Measurements from ENCODE around the gene POLRMT.
A peak's percentile ranks its signal among the peaks of the same experiment; 100 is the strongest.

The POLRMT gene

GRCh38 chr19:581399-582111 lies 51.8 kb downstream of the POLRMT start:
- no peak for DNase-seq (ENCODE audit: extremely low read depth in 1 of 2, low read depth in 1 of 2)

DNA sequence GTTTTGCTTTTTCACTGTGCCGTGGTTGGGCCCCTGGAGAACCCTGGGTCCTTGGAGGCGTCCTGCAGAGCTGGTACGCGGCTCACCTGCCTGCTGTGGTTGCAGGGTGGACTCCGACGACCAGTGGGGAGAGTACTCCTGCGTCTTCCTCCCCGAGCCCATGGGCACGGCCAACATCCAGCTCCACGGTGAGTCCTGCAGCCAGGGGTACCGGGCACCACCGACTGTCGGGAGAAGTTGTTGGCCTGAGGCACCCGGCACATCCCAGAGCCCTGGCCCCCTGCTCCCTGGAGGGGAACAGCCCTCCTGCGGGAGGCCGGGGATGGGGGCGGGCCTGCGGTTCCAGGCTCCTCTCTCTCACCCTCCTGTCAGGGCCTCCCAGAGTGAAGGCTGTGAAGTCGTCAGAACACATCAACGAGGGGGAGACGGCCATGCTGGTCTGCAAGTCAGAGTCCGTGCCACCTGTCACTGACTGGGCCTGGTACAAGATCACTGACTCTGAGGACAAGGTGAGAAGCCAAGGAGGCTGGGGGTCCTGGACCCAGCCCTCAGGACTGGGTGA lies 53.0 kb downstream of the POLRMT start:
- DNase-seq (ENCODE audit: extremely low read depth in 1 of 2, low read depth in 1 of 2): no peak

- DNase-seq (ENCODE audit: extremely low read depth in 1 of 2, low read depth in 1 of 2): no peak
Observed at GRCh38 chr19:579842-580155, 53.5 kb downstream of the POLRMT start.

DNA sequence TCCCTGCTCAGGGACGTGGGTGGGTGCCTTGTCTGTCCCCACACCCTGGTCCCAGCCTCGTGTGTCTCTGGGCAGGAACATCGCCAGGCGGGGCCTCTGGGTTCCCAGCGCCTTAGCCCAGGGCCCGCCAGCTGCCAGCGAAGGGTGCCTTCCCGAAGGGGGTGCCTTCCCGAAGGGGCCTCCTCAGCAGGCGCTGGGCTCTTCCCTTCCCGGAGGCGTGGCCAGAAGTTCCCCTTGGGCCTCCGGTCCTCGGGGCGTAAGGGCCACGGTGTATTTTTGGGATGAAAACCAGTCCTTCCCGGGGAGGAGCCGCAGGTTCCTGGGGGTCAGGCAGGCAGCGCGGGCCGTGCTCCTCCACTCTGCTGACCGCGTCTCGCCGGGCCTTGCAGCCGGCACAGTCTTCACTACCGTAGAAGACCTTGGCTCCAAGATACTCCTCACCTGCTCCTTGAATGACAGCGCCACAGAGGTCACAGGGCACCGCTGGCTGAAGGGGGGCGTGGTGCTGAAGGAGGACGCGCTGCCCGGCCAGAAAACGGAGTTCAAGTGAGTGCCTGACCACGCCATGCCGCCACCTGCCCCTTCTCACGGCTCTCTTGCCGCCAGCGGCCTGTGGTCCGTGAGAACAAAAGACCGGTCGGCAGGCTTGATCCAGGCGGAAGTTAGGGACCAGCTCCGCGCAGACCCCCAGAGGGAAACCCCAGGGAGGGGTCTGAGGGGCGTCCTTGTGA lies 54.1 kb downstream of the POLRMT start:
- no peak for DNase-seq (ENCODE audit: extremely low read depth in 1 of 2, low read depth in 1 of 2)

DNA sequence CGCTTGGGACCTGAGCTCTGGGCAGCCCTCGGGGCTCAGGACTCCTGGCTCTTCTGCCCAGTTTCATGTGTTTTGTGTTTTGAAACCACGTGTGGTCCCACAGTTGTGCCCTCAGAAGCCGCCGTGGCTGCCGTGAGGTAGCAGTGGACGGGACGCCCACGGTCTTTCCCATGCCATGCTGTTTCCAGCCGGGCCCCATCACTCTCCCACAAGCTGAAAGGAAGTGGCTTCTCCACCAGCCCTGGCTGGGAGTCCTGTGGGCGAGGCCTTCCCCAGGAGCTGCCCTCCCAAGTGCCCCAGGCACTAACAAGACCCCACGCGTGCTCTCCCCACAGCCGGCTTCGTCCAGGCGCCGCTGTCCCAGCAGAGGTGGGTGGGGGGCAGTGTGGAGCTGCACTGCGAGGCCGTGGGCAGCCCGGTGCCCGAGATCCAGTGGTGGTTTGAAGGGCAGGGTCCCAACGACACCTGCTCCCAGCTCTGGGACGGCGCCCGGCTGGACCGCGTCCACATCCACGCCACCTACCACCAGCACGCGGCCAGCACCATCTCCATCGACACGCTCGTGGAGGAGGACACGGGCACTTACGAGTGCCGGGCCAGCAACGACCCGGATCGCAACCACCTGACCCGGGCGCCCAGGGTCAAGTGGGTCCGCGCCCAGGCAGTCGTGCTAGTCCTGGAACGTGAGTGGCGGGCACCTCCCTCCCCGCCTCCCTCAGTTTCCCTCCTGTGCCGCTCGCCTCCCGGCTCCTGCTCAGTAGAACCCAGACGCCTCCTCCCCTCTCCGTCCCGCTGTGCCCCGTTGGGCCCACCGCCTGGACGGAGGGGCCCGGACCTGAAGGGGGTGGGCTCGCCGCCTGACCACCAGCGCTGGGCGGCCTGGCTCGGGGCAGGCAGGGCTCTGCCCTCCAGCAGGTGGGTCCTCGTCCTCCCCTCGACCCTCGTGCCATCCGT lies 55.6 kb downstream of the POLRMT start:
- no peak for DNase-seq (ENCODE audit: extremely low read depth in 1 of 2, low read depth in 1 of 2)

DNA sequence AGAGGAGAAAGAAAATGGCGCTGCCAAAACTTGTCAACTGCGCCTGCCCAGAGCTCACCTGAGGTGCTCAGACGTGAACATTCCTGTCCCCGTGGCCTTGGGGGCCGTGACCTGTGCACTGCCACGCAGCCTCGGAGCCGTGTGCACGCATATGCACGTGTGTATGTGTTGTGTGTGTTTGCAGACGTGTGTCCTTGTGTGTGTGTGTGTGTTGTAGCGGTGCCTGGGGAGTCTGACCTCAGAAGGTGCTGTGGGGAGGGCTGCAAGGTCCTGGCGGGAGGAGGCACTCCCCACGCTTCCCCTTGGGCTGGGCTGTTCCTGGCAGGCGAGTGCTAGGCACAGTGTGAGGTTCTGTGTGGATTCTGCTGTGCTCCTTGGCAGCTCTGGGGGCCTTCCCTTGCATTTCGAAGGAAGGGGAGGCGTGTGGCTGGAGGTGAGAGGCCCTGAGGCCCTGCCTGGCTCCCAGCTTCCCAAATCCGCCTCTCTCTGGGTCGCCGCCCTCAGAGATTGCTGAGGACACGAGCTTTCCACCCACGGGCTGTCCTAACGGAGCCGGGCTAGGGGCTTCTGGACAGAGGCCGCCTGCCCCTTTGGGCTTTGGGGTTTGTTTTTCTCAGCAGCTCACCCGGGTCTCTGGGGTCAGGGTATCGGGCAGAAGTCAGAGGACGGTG lies 56.4 kb downstream of the POLRMT start:
- no peak for DNase-seq (ENCODE audit: extremely low read depth in 1 of 2, low read depth in 1 of 2)

- DNase-seq (ENCODE audit: extremely low read depth in 1 of 2, low read depth in 1 of 2): no peak
Observed at GRCh38 chr19:575527-576506, 57.5 kb downstream of the POLRMT start.

DNA sequence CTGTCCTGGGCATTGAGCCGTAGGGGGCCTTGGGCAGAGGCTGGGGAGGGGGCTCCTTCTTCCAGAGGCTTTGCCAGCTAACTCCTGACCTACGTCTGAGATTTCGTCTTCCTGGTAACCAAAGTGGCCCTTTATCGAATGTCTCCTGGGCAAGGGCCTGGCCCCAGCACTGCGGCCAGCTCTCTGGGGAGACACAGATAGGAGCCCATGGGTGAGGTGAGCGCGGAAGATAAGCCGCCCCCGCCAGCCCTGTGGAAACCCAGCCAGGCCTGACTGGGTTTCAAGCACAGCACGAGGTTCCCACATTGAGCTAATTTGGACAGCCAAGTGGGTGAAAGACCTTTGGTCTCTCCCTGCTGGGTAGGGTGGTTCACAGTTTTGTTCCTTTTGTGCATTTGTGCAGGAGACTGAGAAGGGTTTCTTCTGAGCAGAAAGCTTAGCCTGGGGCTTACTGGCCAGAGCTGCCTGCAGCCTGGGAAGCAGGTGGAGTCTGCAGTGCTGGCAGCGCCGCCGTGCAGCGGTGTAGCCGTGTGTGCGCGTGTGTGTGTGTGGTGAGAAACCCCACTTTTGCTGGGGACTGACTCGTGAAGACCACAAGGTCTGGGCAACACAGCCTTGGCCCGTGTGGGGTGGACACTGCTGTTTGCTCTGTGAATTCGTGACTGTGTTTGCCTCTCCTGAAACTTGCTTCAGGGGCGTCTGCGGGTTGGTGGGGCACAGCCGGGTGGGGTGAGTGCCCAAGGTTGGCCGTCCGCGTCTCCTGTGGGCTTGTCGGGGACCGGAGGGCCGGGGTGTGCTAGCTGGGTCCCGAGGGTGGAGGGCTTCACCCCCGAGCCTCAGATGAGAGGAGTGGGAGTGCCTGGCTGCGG lies 58.4 kb downstream of the POLRMT start:
- DNase-seq (ENCODE audit: extremely low read depth in 1 of 2, low read depth in 1 of 2): no peak

DNA sequence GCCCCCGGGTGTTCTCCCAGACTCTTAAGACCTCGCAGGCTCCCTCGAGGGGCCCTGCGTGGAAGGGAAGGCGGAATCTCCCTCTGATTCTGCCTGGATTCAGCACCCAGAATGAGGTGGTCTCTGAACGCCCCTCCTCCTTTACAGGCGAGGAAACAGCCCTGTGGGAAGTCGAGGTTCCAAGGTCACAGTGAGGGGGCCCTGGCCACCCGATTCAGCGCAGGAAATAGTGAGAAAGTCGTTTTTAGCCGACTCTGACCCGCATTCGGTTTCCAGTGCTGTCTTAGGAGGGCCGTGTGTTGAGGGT lies 59.9 kb downstream of the POLRMT start:
- DNase-seq (ENCODE audit: extremely low read depth in 1 of 2, low read depth in 1 of 2): no peak

DNA sequence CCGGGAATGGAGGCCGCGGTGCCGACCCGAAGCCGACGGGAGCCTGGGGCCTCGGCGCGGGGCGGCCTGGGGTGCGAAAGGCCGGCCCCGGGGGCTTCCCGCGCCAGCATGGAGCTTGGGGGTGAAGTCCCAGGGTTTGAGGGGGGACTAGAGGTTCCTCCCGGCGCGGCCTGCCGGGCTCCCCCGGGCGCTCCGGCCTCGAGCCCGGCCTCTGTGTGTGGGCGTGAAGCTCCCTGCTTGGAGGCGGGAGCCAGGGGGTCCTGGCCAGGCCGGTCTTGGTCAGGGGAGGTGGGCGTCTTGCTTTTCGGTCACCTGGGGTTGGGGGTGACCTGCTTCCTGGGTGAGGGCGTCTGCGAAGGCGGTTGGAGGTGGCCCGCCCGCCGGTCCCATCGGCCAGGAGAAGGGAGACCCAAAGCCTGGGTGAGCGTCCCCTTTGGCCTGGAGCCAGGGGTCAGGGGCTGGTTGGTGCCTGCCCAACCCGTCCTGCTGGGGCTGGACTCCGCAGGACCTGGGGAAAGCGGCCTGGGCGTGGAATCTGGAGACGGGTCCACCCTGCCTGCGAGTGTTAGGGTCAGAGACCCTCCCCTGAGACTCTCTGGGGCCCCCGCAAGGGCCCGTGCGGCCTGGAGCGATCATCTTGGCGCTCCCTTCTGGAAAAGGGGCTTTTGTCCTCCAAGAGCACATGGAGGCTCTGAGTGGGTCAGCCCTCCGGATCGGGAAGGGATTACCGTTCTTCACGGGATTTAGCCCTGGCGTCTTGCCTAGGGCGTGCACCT lies 60.4 kb downstream of the POLRMT start:
- no peak for DNase-seq (ENCODE audit: extremely low read depth in 1 of 2, low read depth in 1 of 2)

DNA sequence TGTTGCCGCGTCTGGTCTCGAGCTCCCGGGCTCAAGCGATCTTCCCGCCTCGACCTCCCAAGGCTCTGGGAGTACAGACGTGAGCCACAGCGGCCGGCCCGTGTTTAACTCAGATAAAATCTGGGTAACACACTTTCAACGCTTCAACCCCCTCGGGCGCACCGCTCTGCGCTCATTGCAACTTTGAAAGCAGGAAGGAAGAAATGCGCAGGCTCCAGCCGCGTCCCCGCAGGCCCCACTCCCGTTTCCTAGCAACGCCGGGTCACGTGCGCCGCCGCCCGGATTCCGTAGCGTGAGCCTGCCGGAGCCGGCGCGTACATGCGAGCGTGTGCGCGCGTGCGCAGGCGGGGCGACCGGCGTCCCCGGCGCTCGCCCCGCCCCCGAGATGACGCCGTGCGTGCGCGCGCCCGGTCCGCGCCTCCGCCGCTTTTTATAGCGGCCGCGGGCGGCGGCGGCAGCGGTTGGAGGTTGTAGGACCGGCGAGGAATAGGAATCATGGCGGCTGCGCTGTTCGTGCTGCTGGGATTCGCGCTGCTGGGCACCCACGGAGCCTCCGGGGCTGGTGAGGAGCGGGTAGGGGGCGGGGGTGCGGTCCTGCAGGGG lies 61.1 kb downstream of the POLRMT start, which contains the start of gene BSG:
TSS of gene BSG (plus strand) at position 457 of the 603 bp plus-strand sequence. CDS start at position 496, 39 bp downstream.
- DNase-seq (ENCODE audit: extremely low read depth in 1 of 2, low read depth in 1 of 2): peak; percentile 98 to 99

GRCh38 chr19:571566-571974 lies 61.8 kb downstream of the POLRMT start:
- DNase-seq (ENCODE audit: extremely low read depth in 1 of 2, low read depth in 1 of 2): no peak

DNA sequence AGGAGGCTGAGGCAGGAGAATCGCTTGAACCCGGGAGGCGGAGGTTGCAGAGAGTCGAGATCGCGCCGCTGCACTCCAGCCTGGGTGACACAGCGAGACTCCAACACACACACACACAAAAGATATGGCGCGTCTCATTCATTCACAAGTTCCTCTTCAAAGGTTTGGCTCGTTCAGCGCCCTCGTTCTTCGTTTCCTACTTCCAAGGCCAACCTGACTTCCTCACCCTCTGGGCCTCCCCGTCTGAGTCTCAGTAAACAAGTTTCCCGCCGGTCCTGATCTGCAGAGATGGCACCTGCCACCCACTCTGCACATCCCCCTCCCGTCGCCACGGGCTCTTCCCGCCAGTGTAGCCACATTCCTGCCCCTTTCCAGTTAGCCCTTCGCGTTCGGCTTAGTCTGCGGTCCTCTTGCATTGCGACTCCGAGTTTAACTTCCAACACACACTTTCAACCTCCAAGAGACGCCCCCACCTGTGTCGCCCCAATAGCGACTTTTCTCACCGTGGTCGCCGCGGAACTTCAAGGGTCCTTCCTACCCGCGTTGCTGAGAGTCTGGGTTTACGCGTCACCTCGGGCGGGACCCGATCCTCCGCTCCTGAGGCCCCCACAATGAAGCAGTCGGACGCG lies 62.3 kb downstream of the POLRMT start:
- peak in 1 of 2 donors; percentile 44 for DNase-seq (ENCODE audit: extremely low read depth in 1 of 2, low read depth in 1 of 2)

DNA sequence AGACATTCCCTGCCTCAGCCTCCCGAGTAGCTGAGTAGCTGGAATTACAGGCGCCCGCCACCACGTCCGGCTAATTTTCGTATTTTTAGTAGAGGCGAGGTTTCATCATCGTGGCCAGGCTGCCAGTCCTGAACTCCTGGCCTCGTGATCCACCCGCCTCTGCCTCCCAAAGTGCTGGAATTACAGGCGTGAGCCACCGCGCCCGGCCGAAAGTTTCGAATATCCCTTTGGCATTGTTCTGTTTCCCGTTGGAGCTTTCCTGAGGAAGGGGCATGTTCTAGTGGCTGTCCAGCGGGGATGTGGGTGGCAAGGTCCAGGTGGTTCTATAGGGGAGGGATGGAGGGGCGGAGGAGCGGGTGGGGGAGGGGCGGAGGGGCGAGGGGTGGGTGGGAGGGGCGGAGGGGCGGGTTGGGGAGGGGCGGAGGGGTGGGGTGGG lies 63.1 kb downstream of the POLRMT start:
- no peak for DNase-seq (ENCODE audit: extremely low read depth in 1 of 2, low read depth in 1 of 2)

- no peak for DNase-seq (ENCODE audit: extremely low read depth in 1 of 2, low read depth in 1 of 2)
Observed at GRCh38 chr19:567296-567900, 65.9 kb downstream of the POLRMT start.
